AG04449 (cell line): ENCODE measurements around the gene SLC23A2.

Experiments
- CTCF ChIA-PET: fragments of 350-600 bp; formaldehyde crosslinking; extraction: SDS; loops from one replicate; lab custom pipeline; 2021; ENCODE audit warnings: antibody characterized with exemption; lab: Yijun Ruan, JAX
- POLR2A ChIA-PET: fragments of 400-600, 350-600 bp; formaldehyde crosslinking; extraction: SDS; loops from one replicate; lab custom pipeline; 2020; ENCODE audit warnings: antibody characterized with exemption, inconsistent platforms; lab: Yijun Ruan, JAX
- DNase-seq: peaks from one replicate; pipeline ENCODE4 v3.0.0-alpha.2; 2010; ENCODE audit warnings: low read depth, low spot score
- H3K4me3 ChIP-seq: 2 replicates; pipeline ENCODE4 v1.5.1; 2011; ENCODE audit warnings: low read depth, mild to moderate bottlenecking, control low read depth, low read length
- TF ChIP-seq, protein P1 (sequence below): IDR thresholded peaks from one replicate; pipeline ENCODE4 v1.5.1; 2011; ENCODE audit warnings: mild to moderate bottlenecking, moderate library complexity, low read length, control low read depth, inconsistent platforms; ENCODE audit not compliant: insufficient read depth; ENCODE audit errors: missing control alignments

Gene SLC23A2

DNA sequence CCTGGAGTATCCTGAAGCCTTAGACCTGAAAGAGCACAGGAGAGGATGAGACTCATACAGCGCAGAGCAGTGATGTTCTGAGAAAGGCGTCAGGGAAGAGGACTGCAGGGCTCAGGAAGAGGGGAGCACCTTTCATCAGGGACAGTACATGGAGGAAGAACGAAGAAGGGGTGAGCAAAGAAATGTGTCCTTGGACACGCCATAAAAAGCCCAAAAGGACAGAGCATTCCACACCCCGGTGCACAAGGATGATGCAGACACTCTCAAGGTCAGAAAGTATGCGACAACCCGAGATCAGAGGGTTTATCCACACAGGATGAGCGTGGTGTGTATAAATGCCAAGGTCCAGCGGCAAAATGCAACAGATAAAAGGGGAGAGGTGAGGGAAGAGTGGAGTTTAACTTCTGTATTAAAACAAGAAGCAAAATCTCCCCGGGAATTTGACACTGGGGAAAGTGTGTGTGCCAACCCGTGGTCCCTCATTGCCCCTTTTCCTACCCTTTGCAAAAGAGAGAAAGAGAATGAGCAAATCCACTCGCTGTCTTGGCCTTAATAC is 64.4 kb downstream of the SLC23A2 start:
- ChIA-PET CTCF (interaction anchor here (1.0 to 1.6 kb wide), 3 partner anchors 10 to 20 kb away, joined by 3 read pairs; no protein-coding TSS in a partner anchor), POLR2A (no interaction called here)
- DNase-seq, result no peak
- TF ChIP-seq, protein P1, sequence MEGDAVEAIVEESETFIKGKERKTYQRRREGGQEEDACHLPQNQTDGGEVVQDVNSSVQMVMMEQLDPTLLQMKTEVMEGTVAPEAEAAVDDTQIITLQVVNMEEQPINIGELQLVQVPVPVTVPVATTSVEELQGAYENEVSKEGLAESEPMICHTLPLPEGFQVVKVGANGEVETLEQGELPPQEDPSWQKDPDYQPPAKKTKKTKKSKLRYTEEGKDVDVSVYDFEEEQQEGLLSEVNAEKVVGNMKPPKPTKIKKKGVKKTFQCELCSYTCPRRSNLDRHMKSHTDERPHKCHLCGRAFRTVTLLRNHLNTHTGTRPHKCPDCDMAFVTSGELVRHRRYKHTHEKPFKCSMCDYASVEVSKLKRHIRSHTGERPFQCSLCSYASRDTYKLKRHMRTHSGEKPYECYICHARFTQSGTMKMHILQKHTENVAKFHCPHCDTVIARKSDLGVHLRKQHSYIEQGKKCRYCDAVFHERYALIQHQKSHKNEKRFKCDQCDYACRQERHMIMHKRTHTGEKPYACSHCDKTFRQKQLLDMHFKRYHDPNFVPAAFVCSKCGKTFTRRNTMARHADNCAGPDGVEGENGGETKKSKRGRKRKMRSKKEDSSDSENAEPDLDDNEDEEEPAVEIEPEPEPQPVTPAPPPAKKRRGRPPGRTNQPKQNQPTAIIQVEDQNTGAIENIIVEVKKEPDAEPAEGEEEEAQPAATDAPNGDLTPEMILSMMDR, result no peak
- no peak overlapping the region for H3K4me3 ChIP-seq

DNA sequence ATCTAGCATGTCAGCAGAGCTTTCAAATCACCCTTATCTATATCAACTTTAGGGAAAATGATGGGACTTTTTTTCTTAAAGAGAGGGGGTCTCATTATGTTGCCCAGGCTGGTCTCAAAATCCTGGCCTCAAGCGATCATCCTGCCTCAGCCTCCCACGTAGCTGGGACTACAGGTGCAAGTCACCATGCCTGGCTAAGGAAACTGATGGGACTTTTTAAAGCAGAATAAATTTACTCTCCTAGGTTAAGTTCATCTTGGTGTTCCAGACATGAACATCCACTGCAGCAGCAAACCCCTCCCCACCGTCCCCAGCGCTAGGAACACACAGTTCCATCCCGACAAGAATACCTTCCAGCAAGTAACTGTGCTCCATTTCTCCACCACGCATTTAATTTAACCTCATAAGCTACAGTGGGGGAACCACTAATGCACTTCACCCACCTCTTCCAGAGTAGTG is 64.9 kb downstream of the SLC23A2 start:
- TF ChIP-seq, protein P1, result no peak
- no peak for DNase-seq
- H3K4me3 ChIP-seq, result no peak overlapping the region
- CTCF ChIA-PET, result interaction anchor here (1.0 to 1.6 kb wide), 4 partner anchors 11 to 165 kb away, joined by 3 read pairs; no protein-coding TSS in a partner anchor
- POLR2A ChIA-PET, result no interaction called here

DNA sequence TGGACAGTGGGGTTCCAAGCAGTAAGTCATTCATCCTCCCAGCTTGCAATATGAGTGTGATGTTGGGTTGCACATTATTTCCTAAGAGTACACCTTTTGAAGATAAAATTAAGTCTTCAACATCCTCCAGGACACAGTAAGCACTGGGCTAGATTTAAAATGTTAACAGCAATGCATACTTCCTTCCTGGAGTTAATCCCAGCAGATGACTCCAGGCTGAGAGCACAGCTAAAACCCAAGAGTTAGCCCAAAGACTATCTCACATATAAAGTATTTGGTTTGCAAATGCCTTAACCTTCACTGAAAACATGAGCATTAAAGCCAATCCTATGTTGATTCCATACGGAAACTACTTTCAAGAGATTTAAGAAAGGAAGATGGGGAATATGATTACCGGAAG is 69.2 kb downstream of the SLC23A2 start:
- no peak overlapping the region for H3K4me3 ChIP-seq
- DNase-seq, result no peak
- TF ChIP-seq, protein P1, result no peak
- CTCF ChIA-PET, result interaction anchor here (0.7 to 1.9 kb wide), 4 partner anchors 10 to 191 kb away, joined by 3 to 7 read pairs (median 5); no protein-coding TSS in a partner anchor
- POLR2A ChIA-PET, result no interaction called here

GRCh38 chr20:4929686-4930397 is 71.5 kb downstream of the SLC23A2 start:
- TF ChIP-seq, protein P1, result no peak
- POLR2A ChIA-PET, result no interaction called here
- no peak for DNase-seq
- CTCF ChIA-PET, result interaction anchor here (1.6 to 3.2 kb wide), 2 partner anchors 26 to 189 kb away, joined by 4 to 19 read pairs; no protein-coding TSS in a partner anchor
- no peak overlapping the region for H3K4me3 ChIP-seq

- ChIA-PET CTCF (interaction anchor here (3.2 kb wide), 1 partner anchor 29 kb away, joined by 19 read pairs; no protein-coding TSS in a partner anchor), POLR2A (interaction anchor here (0.7 kb wide), 1 partner anchor 9 kb away, joined by 3 read pairs; no protein-coding TSS in a partner anchor)
- DNase-seq, result no peak
- TF ChIP-seq, protein P1, result no peak
- H3K4me3 ChIP-seq, result no peak overlapping the region
These were observed 74.7 kb downstream of the SLC23A2 start for GRCh38 chr20:4926531-4927156.
